Psoas muscle (tissue), 8 donors: ENCODE measurements around the gene SHANK1. TPM values are rescaled to one million over a fixed set of nuclear protein-coding genes. Genes with fewer than 3 reads are reported as not detected.
A peak's percentile ranks its signal among the peaks of the same experiment; 100 is the strongest.

Source experiments
- ATAC-seq, 4 donors: fragments of 200-7000 bp; cut with Tn5 transposase; one replicate each; pipeline ENCODE4 v1.9.1; 2020; ENCODE audit warnings: moderate library complexity in 3 of 4, mild to moderate bottlenecking in 2 of 4
- DNase-seq, 2 donors: peaks; one replicate each; pipeline ENCODE4 v3.0.0-alpha.2; 2020
- H3K27ac ChIP-seq: fragments of 200-600 bp; one replicate; pipeline ENCODE4 v1.8.0; 2022
- H3K27me3 ChIP-seq, 3 donors: fragments of 200-600 bp in 1 of 3; one replicate each; pipeline versions ENCODE4 v1.6.1 to v1.8.0; 2013 to 2022; ENCODE audit warnings: low read length in 2 of 3, mild to moderate bottlenecking in 2 of 3, moderate library complexity in 1 of 3; ENCODE audit not compliant: insufficient read depth in 3 of 3
- H3K36me3 ChIP-seq, 2 donors: fragments of 200-600 bp in 1 of 2; one replicate each; pipeline versions ENCODE4 v1.6.1 to v1.8.0; 2013 to 2022; ENCODE audit warnings: low read depth in 1 of 2, mild to moderate bottlenecking in 1 of 2, moderate library complexity in 1 of 2; ENCODE audit not compliant: insufficient read depth in 1 of 2
- H3K4me1 ChIP-seq: fragments of 200-600 bp; one replicate; pipeline ENCODE4 v1.8.0; 2022
- H3K4me3 ChIP-seq: fragments of 200-600 bp; one replicate; pipeline ENCODE4 v1.8.0; 2022; ENCODE audit warnings: mild to moderate bottlenecking
- H3K9me3 ChIP-seq: fragments of 200-600 bp; one replicate; pipeline ENCODE4 v1.8.0; 2022
- WGBS, 3 donors: extraction: QIAGEN DNeasy Blood & Tissue Kit; methylation state at CpG; one replicate each; pipeline versions ENCODE4 v1.1.6 to v1.1.7; 2013; 5-methylcytosine and 5-hydroxymethylcytosine counted together
- intact Hi-C, 2 donors: fragments of 100-400 bp; cut with DNase I; formaldehyde crosslinking; loops; one replicate each; pipeline versions ENCODE4 v1.11.0 to v1.14.2; 2022
- polyA plus RNA-seq, 3 donors: library from polyadenylated mRNA; stranded (reverse); fragments of 200-250 nt; gene quantifications; one replicate each; pipeline ENCODE4 v1.2.3, GENCODE V29; 2013
- total RNA-seq, 4 donors: library from RNA; stranded (reverse); fragmentation: NEBNext Ultra II Directional in 2 of 4; extraction: Animal tissue kit (Norgen Biotek cat#: 25700) in 2 of 4; gene quantifications; one replicate each; pipeline versions ENCODE4 v1.2.1 to v1.2.4, GENCODE V29; 2021 to 2023
- TF ChIP-seq, protein P1 (sequence below): fragments of 200-600 bp; IDR thresholded peaks from one replicate; pipeline ENCODE4 v1.8.0; 2022; ENCODE audit warnings: antibody characterized with exemption
- donor health status: healthy with polysubstance abuse.
- donor health status: DM: no; HTN: no; CAD: no; lungs with moderate emphysema.
- donor health status: Bipolar disorder and iron deficiency.
- donor health status: healthy.
- donor health status: DM: yes; HTN: yes; CAD: no.
- donor health status: DM: no; HTN: no; CAD: no.
- donor health status: DM: no; HTN: no; CAD: no.
- donor health status: DM: yes; HTN: yes; CAD: no.

The SHANK1 gene
- total and polyA plus RNA-seq, 7 donors: 0.14 to 1.3 (median 0.39) TPM; not detected in 2

DNA sequence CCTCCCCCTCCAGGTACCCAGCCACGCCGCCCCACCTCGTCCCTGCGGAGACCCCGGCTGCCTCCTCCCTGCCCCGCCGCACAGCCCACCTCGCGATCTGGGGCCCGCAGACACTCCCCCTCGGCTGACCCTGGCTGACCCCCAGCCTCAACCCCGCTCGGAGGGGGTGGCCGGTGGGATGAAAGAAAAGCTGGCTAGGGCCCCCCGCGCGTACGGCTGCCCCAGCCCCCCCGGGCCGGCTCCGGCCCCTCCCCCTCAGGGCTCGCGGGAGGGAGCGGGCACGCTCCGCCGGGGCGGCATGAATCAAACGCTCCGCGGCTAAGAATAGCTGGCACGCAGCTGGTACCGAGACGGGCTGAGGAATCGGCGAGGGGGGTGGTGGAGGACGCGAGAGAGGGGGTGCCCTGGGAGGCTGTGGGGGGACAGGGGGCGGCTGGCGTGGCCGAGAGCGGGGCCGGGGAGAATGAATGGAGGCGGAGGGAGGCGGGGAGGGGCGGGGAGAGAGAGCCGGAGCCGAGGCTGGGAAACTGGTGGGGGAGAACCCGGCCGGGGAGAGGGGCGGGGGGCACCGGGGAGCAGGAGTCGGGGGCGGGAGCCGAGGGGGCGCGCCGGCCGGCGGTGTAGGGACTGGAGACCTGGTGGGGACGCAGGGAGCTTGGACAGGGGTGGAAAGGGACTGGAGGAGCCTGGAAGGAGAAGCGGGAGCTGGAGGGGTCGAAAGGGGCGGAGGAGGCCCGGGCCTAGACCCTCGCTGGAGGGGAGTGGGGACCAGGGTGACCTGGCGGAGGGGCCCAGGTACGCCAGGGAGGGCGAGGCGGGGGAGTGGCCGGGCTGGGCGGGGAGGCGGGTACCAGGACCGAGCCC, 1.1 kb downstream of the SHANK1 start:
- peak in 1 of 2 donors; percentile 44 for DNase-seq
- Histone ChIP-seq H3K4me3 (peak overlapping the region; percentile 32), H3K36me3 (no peaks in the 10 kb centered on the region), H3K4me1 (no peaks in the 10 kb centered on the region), H3K9me3 (no peaks in the 10 kb centered on the region), H3K27ac (no peak overlapping the region), H3K27me3 (peaks cover 0 to 72% (median 8%) of the 10 kb centered on the region in 3 donors)
- TF ChIP-seq, protein P1, sequence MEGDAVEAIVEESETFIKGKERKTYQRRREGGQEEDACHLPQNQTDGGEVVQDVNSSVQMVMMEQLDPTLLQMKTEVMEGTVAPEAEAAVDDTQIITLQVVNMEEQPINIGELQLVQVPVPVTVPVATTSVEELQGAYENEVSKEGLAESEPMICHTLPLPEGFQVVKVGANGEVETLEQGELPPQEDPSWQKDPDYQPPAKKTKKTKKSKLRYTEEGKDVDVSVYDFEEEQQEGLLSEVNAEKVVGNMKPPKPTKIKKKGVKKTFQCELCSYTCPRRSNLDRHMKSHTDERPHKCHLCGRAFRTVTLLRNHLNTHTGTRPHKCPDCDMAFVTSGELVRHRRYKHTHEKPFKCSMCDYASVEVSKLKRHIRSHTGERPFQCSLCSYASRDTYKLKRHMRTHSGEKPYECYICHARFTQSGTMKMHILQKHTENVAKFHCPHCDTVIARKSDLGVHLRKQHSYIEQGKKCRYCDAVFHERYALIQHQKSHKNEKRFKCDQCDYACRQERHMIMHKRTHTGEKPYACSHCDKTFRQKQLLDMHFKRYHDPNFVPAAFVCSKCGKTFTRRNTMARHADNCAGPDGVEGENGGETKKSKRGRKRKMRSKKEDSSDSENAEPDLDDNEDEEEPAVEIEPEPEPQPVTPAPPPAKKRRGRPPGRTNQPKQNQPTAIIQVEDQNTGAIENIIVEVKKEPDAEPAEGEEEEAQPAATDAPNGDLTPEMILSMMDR: no peak
- intact Hi-C loops: no loop called here
- 1 to 2% (median 1%) methylated on average over 29 to 73 of the region's 74 CpGs for WGBS, 3 donors
- peak; percentile 32 to 49 (median 40) for ATAC-seq

DNA sequence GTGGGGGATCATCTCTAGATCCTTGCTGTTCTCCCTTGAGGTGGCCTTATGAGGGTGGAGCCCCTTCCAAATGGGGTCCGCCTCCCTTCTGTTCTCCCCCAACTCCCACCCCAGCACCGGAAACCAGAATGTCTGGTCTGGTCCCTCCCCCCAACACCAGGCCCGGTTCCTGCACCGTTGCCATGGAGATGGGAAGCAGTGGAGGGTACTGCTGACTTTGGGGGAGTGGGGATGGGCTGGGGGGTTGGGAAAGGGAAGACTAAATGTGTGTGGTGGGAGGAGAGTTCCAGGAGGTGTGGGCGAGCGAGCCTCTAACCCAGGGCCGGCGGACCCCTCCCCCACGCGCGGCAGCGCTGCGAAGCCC, 1.7 kb downstream of the SHANK1 start:
- Histone ChIP-seq H3K9me3 (no peaks in the 10 kb centered on the region), H3K27ac (no peak overlapping the region), H3K27me3 (peaks cover 0 to 66% (median 8%) of the 10 kb centered on the region in 3 donors), H3K4me3 (no peak overlapping the region), H3K36me3 (no peaks in the 10 kb centered on the region), H3K4me1 (no peaks in the 10 kb centered on the region)
- 10 to 14% (median 13%) methylated on average over 8 to 13 of the region's 13 CpGs for WGBS, 3 donors
- TF ChIP-seq, protein P1: no peak
- intact Hi-C loops: no loop called here
- no peak for ATAC-seq
- DNase-seq: no peak

DNA sequence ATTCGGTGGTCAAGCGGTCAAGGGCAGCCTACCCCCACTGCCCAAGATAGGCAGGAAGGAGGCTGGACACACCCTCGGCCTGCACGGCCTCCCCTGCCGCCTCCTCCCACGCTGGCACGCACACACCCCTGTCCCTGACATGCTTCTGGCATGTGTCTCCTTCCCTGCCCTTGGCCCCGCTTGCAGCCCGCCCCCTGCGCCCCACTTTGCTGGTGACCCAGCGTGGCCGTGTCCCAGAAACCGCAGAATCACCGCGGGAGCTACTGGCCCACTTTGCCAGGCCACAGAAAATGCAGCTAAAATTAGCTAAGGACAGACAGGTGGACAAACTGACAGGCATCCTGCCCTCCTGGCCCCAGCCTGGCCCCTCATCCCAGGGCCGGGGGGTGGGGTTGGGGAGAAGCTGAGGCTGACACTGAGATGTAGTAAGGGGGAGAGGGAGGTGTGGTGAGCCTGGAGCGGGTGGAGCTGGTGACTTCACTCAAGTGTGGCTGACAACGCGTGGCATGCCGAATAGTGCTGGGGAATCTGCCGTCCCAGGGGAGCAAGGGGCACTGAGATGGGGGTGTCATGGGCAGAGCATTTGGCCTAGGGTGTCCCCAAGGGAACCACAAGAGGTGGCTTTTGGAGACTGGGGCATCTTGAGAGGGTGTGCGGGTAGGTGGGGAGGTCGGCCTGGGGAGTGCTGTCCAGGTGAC, 2.4 kb downstream of the SHANK1 start:
- WGBS, 3 donors: 52 to 60% (median 59%) methylated on average over 21 to 23 of the region's 23 CpGs
- TF ChIP-seq, protein P1: no peak
- DNase-seq (peak in 1 of 2 donors; percentile 36), ATAC-seq (peak in 1 of 4 donors; percentile 38)
- no peaks in the 10 kb centered on the region for H3K4me1 ChIP-seq
- H3K9me3 ChIP-seq: no peaks in the 10 kb centered on the region
- H3K36me3 ChIP-seq: no peaks in the 10 kb centered on the region
- no peak overlapping the region for H3K27ac ChIP-seq
- H3K27me3 ChIP-seq: peaks cover 0 to 61% (median 8%) of the 10 kb centered on the region in 3 donors
- intact Hi-C loops: no loop called here
- H3K4me3 ChIP-seq: no peak overlapping the region

DNA sequence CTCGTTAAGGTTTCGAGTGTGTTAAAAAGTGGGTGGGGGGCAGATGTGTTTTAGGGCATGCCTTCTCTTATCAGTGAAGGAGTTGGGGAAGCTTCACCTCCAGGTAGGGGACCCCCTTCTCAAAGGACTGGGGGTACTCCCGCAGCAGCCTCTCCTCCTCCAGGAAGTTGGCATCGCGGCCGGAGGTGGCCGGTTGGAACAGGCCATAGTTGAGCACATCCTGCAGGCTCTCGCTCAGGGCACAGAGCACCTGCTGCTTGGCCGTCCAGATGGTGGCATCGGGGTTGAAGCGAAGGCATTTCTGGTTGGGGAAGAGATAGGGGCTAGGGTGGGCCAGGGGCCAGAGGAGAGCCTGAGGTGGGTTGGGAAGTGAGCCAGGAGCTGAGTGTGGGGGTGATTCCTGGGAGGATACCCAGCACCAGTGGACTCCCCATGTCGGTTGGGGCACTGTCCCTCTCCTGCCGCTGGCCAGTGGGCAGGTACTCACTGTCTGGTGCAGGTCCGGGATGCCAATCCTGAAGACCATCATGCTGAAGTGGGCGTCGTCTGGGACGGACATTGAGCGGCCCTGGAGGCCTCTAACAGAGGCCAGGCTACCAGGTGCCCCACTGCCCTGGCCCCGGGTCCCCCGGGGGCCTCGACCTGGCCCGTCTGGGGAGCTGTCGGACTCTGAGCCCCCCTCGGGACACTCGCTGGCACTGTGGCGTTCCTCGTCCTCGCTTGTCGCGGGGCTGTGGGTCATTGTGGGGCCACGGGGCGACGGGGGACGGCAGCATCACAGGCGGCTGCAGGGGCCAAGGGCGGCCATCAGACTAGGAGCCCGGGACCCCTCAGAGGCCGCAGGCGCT, 3.2 kb downstream of the SHANK1 start:
- Histone ChIP-seq H3K4me3 (no peak overlapping the region), H3K9me3 (no peaks in the 10 kb centered on the region), H3K27ac (no peak overlapping the region), H3K4me1 (no peaks in the 10 kb centered on the region), H3K36me3 (no peaks in the 10 kb centered on the region), H3K27me3 (peaks cover 0 to 54% (median 8%) of the 10 kb centered on the region in 3 donors)
- DNase-seq (no peak), ATAC-seq (no peak)
- intact Hi-C loops: no loop called here
- TF ChIP-seq, protein P1: no peak
- 82 to 88% (median 86%) methylated on average over 36 to 39 of the region's 39 CpGs for WGBS, 3 donors
